Mesodermal cell (in vitro differentiated cells): Measurements from ENCODE around the gene SERGEF.

Experiments used
- H3K27ac ChIP-seq: 2 replicates; pipeline ENCODE4 v1.7.0; 2013; ENCODE audit warnings: mild to moderate bottlenecking, low read depth, low read length, moderate library complexity; ENCODE audit not compliant: severe bottlenecking
- H3K36me3 ChIP-seq: 2 replicates; pipeline ENCODE4 v1.7.1; 2013; ENCODE audit warnings: mild to moderate bottlenecking, low read length, moderate library complexity; ENCODE audit not compliant: control insufficient read depth, insufficient read depth
- H3K4me1 ChIP-seq: one replicate; pipeline ENCODE4 v1.7.1; 2013; ENCODE audit warnings: mild to moderate bottlenecking, low read length; ENCODE audit not compliant: insufficient read depth, control insufficient read depth, poor library complexity, severe bottlenecking
- H3K4me3 ChIP-seq: 2 replicates; pipeline ENCODE4 v1.7.0; 2013; ENCODE audit warnings: low read length, control low read depth, mild to moderate bottlenecking; ENCODE audit not compliant: insufficient read depth, poor library complexity, severe bottlenecking; ENCODE audit errors: extremely low read depth
- H3K9me3 ChIP-seq: 2 replicates; pipeline ENCODE4 v1.7.1; 2013; ENCODE audit warnings: mild to moderate bottlenecking, low read length, moderate library complexity; ENCODE audit not compliant: control insufficient read depth
- WGBS, 2 experiments: methylation state at CpG; one replicate each; pipeline ENCODE4 v1.1.5; 2013; ENCODE audit warnings: missing lambda C conversion rate in 2 of 2; ENCODE audit not compliant: insufficient coverage in 2 of 2; 5-methylcytosine and 5-hydroxymethylcytosine counted together

SERGEF gene

GRCh38 chr11:17788084-17788483, 224.8 kb downstream of the SERGEF start:
- Histone ChIP-seq H3K9me3 (no peaks in the 10 kb centered on the region), H3K4me3 (no peak overlapping the region), H3K4me1 (no peaks in the 10 kb centered on the region), H3K36me3 (no peaks in the 10 kb centered on the region), H3K27ac (no peak overlapping the region)
- WGBS, 2 experiments = 100% methylated on average over 1 of the region's 5 CpGs; no CpG with 5 or more reads in 1 of the 2 experiments

DNA sequence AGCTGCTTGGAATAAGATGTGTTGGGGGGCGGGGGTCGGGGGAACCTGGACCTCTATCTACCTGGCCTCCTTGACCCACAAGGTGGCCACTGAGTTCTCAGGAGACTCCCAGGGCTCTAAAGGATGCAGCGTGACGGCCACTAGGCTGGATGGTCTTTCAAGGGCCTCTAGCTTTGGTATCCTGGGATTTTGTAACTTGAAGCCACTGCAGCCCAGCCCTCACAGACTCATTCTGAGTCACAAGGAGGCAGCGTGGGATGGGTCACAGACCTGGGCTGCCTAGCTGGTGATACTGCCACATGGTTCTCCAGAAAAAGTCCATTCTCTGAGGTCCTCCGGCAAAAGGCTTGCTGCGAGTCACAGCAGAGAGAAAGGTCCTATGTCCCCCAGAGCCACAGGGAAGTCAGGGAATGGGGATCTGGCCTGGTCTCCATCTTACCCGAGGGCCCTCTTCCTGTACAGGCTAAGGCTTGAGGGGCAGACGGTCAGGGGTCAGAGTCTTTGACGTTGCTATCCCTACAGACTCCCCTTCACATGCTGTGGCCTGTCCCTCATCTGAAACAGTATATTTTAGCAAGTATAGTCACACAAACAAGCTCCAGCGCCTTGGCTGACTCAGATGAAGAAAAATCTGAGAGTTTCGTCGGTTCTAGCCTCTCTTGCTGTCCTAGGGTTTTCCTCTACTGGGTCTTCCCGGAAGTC, 225.9 kb downstream of the SERGEF start:
- Histone ChIP-seq H3K4me3 (no peak overlapping the region), H3K4me1 (no peaks in the 10 kb centered on the region), H3K36me3 (no peaks in the 10 kb centered on the region), H3K9me3 (no peaks in the 10 kb centered on the region), H3K27ac (no peak overlapping the region)
- 83 to 91% methylated on average over 12 to 14 of the region's 14 CpGs for WGBS, 2 experiments

DNA sequence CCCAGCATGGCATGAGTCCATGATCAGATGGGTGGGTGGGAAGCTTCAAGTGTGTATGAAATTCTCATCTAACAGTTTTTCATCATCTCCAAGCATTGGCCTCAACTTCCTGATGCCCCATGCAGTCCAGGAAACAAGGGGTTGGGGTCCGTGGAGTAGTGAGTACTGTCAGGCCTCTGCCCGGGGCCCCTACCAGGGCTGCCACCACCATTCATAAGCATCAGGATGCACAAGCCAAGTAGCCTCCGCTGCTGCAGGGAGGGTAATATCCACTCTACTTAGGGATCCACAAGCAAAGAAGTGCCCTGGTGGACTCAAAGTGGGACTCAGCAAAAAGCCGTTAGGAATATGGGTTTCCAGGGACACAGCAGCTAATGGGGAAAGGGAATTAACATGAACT, 229.0 kb downstream of the SERGEF start:
- no peak overlapping the region for H3K27ac ChIP-seq
- no peaks in the 10 kb centered on the region for H3K4me1 ChIP-seq
- WGBS, 2 experiments = 93 to 94% methylated on average over 2 to 3 of the region's 4 CpGs
- no peaks in the 10 kb centered on the region for H3K36me3 ChIP-seq
- no peaks in the 10 kb centered on the region for H3K9me3 ChIP-seq
- H3K4me3 ChIP-seq = no peak overlapping the region

DNA sequence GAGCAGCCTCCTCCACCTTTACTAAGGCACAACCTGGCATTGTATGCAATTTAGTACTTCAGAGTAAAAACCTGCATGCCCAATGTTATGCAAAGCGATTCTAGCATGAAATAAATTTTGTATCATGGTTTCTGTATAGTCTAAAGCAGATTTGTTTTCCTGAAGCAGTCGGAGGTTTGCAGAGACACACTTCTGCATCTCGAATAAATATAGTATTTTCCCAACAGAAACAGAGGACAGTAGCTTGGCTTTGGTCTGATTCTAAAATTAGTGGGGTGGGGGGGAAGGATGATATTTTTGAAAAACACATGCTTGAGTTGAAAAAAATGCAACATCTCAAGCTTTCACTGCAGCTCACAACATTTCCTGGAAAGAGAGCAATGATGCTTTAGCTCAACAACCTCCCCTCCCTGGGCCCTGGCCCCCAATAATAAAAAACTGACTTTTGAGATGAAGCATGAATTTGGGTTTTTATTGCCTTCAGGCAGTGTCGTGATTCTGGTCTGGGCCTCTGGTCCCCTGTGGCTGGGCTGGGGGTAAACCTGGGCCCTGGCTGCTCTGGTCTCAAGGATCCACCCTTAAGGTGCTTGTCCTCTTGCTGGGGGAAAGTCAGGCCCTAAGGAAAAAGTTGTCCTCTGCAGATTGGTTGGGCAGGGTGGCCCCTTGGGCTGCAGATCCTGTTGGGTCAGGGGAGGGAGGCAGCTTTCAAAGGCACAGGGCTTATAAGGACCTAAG, 230.1 kb downstream of the SERGEF start:
- WGBS, 2 experiments = 94 to 100% methylated on average over 1 to 2 of the region's 4 CpGs
- no peak overlapping the region for H3K27ac ChIP-seq
- no peak overlapping the region for H3K4me3 ChIP-seq
- H3K9me3 ChIP-seq = no peaks in the 10 kb centered on the region
- H3K4me1 ChIP-seq = no peaks in the 10 kb centered on the region
- no peaks in the 10 kb centered on the region for H3K36me3 ChIP-seq

DNA sequence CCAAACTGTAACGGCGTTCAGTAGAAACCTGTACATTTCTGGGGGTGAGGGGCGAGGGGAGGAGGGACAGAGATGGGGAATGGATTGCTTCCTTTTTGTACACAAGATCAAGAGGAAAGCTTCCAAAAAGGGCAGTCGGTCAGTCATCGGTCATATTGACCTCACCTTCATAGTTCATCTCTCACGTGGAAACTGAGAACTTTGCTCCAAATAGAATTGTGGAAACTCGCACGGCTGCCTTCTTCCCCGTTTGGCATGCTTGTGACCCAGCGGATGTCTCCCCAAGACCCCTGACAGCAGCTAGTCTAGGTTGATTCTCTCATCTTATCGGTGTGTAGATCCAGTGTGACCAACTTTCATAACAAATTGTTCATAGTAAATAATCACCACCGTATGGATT, 230.7 kb downstream of the SERGEF start:
- WGBS, 2 experiments = 96 to 97% methylated on average over 8 to 10 of the region's 12 CpGs
- no peak overlapping the region for H3K27ac ChIP-seq
- no peaks in the 10 kb centered on the region for H3K4me1 ChIP-seq
- H3K36me3 ChIP-seq = no peaks in the 10 kb centered on the region
- H3K4me3 ChIP-seq = no peak overlapping the region
- H3K9me3 ChIP-seq = no peaks in the 10 kb centered on the region

DNA sequence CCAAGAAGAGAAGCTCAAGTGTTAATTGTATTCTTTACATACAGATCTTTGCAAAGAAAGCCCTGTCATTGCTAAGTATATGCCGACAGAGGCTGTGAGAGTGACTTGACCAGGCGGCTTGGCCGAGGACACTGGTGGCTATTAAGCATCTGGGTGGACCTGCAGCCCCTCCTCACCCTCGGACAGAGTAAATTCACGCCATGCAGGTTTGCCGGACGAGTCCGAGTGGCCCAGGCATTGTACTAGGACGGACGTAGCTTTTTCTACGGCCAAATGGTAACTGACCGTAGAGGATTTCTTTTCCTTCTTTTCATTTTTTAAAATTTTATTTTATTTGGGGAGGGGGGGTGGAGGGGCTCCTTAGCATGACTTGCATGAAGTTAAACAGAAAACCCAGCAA, 231.2 kb downstream of the SERGEF start:
- Histone ChIP-seq H3K4me3 (no peak overlapping the region), H3K4me1 (no peaks in the 10 kb centered on the region), H3K27ac (no peak overlapping the region), H3K9me3 (no peaks in the 10 kb centered on the region), H3K36me3 (no peaks in the 10 kb centered on the region)
- WGBS, 2 experiments = 93% methylated on average over 6 to 8 of the region's 12 CpGs

GRCh38 chr11:17781221-17781620, 231.6 kb downstream of the SERGEF start:
- Histone ChIP-seq H3K4me1 (no peaks in the 10 kb centered on the region), H3K36me3 (no peaks in the 10 kb centered on the region), H3K9me3 (no peaks in the 10 kb centered on the region), H3K4me3 (no peak overlapping the region), H3K27ac (no peak overlapping the region)
- 87 to 97% methylated on average over 6 to 9 of the region's 12 CpGs for WGBS, 2 experiments

DNA sequence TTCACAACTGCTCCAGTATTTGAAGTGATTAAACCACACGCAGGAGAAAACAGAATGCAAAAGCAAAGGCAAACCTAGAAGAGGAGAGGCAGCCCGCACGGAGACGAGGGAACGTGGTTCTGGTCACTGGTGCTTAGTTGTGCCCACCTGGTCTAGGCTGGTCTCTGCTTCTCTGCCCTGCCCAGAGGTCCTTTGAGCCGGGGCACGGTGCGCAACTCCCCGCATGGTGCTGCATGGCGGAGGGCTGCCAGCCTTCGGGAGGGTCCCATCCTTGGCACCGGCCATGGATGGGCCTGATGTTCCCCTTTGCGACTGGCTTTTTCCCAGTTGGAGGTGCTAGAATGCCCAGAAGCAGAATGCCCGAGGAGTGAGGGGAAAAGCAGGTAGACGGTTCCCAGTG, 232.2 kb downstream of the SERGEF start:
- WGBS, 2 experiments = 90 to 97% methylated on average over 12 to 15 of the region's 15 CpGs
- Histone ChIP-seq H3K4me3 (no peak overlapping the region), H3K36me3 (no peaks in the 10 kb centered on the region), H3K9me3 (no peaks in the 10 kb centered on the region), H3K27ac (no peak overlapping the region), H3K4me1 (no peaks in the 10 kb centered on the region)

GRCh38 chr11:17779861-17780594, 232.8 kb downstream of the SERGEF start:
- 87 to 89% methylated on average over 13 to 14 of the region's 14 CpGs for WGBS, 2 experiments

GRCh38 chr11:17778956-17779860, 233.6 kb downstream of the SERGEF start:
- no peaks in the 10 kb centered on the region for H3K4me1 ChIP-seq
- no peaks in the 10 kb centered on the region for H3K36me3 ChIP-seq
- H3K9me3 ChIP-seq = no peaks in the 10 kb centered on the region
- 92 to 94% methylated on average over 33 to 36 of the region's 40 CpGs for WGBS, 2 experiments
- H3K4me3 ChIP-seq = no peak overlapping the region
- no peak overlapping the region for H3K27ac ChIP-seq

More at GRCh38 chr11:17779861-17780594, 232.8 kb downstream of the SERGEF start:
- no peaks in the 10 kb centered on the region for H3K9me3 ChIP-seq
- H3K4me1 ChIP-seq = no peaks in the 10 kb centered on the region
- H3K27ac ChIP-seq = no peak overlapping the region
- H3K4me3 ChIP-seq = no peak overlapping the region
- no peaks in the 10 kb centered on the region for H3K36me3 ChIP-seq
